ENCODE data around the gene SDR42E2. TPM values are rescaled to one million over a fixed set of nuclear protein-coding genes. Genes with fewer than 3 reads are reported as not detected.

The SDR42E2 gene
- total and polyA plus RNA-seq, 4 donors = 0.07 TPM; not detected in 3

DNA sequence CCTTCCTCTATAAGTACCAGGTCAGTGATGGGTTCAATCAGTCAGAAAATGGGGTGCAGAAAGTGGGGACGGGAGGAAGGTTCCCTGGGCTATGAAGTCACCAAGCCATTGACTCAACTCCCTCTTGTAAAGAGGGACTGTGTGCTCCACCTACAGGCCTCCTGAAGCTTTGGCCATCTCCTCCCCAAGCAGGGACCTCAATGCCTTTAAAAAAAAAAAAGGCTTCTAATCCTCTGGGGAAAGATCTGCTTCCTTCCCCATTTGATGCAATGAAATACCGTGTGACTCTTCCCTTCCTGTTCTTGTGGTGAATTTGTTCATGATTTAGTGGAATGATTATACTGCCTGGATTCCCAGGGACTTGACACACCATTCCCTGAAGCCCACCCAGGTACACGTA, 39.2 kb upstream of the SDR42E2 start:
- Histone ChIP-seq H3K27me3 (ENCODE audit: control insufficient read depth in 4 of 4, insufficient read depth in 4 of 4, low read length in 3 of 4) (no peaks in the 10 kb centered on the region), H3K9me3 (ENCODE audit: control insufficient read depth in 4 of 4, low read length in 3 of 4) (no peaks in the 10 kb centered on the region), H3K27ac (ENCODE audit: low read depth in 1 of 2, low read length in 2 of 2) (no peak overlapping the region), H3K9ac (ENCODE audit: low read depth in 1 of 2, low read length in 2 of 2) (no peak overlapping the region), H3K36me3 (ENCODE audit: control insufficient read depth in 4 of 4, insufficient read depth in 3 of 4, low read depth in 1 of 4, low read length in 3 of 4) (no peaks in the 10 kb centered on the region), H3K4me1 (ENCODE audit: control insufficient read depth in 4 of 4, insufficient read depth in 4 of 4, low read length in 3 of 4) (no peaks in the 10 kb centered on the region), H3K4me3 (ENCODE audit: low read depth in 1 of 3, low read length in 3 of 3) (no peak overlapping the region)
- DNase-seq (ENCODE audit: low spot score) = no peak
- WGBS = 53% methylated on average over 3 of the region's 3 CpGs
- TF ChIP-seq, protein P1, sequence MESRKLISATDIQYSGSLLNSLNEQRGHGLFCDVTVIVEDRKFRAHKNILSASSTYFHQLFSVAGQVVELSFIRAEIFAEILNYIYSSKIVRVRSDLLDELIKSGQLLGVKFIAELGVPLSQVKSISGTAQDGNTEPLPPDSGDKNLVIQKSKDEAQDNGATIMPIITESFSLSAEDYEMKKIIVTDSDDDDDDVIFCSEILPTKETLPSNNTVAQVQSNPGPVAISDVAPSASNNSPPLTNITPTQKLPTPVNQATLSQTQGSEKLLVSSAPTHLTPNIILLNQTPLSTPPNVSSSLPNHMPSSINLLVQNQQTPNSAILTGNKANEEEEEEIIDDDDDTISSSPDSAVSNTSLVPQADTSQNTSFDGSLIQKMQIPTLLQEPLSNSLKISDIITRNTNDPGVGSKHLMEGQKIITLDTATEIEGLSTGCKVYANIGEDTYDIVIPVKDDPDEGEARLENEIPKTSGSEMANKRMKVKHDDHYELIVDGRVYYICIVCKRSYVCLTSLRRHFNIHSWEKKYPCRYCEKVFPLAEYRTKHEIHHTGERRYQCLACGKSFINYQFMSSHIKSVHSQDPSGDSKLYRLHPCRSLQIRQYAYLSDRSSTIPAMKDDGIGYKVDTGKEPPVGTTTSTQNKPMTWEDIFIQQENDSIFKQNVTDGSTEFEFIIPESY (IDR thresholded peaks at IDR 0.05) = no peak
- TF ChIP-seq, protein P2, sequence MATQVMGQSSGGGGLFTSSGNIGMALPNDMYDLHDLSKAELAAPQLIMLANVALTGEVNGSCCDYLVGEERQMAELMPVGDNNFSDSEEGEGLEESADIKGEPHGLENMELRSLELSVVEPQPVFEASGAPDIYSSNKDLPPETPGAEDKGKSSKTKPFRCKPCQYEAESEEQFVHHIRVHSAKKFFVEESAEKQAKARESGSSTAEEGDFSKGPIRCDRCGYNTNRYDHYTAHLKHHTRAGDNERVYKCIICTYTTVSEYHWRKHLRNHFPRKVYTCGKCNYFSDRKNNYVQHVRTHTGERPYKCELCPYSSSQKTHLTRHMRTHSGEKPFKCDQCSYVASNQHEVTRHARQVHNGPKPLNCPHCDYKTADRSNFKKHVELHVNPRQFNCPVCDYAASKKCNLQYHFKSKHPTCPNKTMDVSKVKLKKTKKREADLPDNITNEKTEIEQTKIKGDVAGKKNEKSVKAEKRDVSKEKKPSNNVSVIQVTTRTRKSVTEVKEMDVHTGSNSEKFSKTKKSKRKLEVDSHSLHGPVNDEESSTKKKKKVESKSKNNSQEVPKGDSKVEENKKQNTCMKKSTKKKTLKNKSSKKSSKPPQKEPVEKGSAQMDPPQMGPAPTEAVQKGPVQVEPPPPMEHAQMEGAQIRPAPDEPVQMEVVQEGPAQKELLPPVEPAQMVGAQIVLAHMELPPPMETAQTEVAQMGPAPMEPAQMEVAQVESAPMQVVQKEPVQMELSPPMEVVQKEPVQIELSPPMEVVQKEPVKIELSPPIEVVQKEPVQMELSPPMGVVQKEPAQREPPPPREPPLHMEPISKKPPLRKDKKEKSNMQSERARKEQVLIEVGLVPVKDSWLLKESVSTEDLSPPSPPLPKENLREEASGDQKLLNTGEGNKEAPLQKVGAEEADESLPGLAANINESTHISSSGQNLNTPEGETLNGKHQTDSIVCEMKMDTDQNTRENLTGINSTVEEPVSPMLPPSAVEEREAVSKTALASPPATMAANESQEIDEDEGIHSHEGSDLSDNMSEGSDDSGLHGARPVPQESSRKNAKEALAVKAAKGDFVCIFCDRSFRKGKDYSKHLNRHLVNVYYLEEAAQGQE (IDR thresholded peaks at IDR 0.05) = no peak
- TF ChIP-seq, protein P3, sequence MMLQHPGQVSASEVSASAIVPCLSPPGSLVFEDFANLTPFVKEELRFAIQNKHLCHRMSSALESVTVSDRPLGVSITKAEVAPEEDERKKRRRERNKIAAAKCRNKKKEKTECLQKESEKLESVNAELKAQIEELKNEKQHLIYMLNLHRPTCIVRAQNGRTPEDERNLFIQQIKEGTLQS (IDR thresholded peaks at IDR 0.05) = no peak
- TF ChIP-seq FOXA1 (IDR thresholded peaks at IDR 0.05) (no peak), TAF1 (conservative IDR thresholded peaks at IDR 0.05) (no peak), YY1 (IDR thresholded peaks at IDR 0.05) (no peak), JUND (IDR thresholded peaks at IDR 0.05) (no peak), FOXA2 (IDR thresholded peaks at IDR 0.05) (no peak), HNF4G (IDR thresholded peaks at IDR 0.05) (no peak), GABPA (IDR thresholded peaks at IDR 0.05 in 1 of 2, conservative IDR thresholded peaks at IDR 0.05 in 1 of 2) (no peak), HNF4A (conservative IDR thresholded peaks at IDR 0.05) (no peak), SP1 (IDR thresholded peaks at IDR 0.05) (no peak), EGR1 (IDR thresholded peaks at IDR 0.05; ENCODE audit: low read depth in 2 of 2) (no peak), NR2F2 (IDR thresholded peaks at IDR 0.05) (no peak)

DNA sequence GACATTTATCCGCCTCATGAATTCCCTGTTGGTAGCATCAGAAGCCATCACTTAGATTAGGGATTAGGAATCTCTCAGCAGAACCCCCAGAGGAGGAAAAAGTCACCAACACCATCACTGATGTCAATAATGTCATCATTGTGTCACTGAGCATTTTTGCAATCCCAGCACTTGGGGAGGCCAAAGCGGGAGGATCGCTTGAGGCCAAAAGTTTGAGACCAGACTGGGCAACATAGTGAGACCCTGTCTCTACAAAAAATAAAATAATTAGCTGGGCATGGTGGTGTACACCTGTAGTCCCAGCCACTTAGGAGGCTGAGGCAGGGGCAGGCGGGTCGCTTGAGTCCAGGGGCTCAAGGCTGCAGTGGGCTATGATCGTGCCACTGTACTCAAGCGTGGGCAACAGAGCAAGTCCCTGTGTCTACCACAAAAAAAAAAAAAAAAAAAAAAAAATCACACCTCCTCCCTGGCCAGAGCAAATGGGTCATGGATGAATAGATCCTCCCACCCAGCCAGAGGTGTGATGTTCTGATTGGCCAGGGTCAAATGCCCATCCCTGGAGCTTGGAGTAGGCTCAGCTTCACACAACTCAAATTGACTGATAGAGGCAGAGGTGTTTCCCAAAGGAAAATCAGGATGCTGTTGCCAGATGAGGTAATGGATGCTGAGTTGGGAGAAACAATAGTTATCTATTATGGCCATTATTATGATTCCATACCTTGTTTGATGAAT, 38.4 kb upstream of the SDR42E2 start:
- no peaks in the 10 kb centered on the region for H3K9me3 ChIP-seq (ENCODE audit: control insufficient read depth in 4 of 4, low read length in 3 of 4)
- H3K27me3 ChIP-seq (ENCODE audit: control insufficient read depth in 4 of 4, insufficient read depth in 4 of 4, low read length in 3 of 4) = no peaks in the 10 kb centered on the region
- no peaks in the 10 kb centered on the region for H3K36me3 ChIP-seq (ENCODE audit: control insufficient read depth in 4 of 4, insufficient read depth in 3 of 4, low read depth in 1 of 4, low read length in 3 of 4)
- TF ChIP-seq RXRA (IDR thresholded peaks at IDR 0.05) = no peak
- TF ChIP-seq, protein P4, sequence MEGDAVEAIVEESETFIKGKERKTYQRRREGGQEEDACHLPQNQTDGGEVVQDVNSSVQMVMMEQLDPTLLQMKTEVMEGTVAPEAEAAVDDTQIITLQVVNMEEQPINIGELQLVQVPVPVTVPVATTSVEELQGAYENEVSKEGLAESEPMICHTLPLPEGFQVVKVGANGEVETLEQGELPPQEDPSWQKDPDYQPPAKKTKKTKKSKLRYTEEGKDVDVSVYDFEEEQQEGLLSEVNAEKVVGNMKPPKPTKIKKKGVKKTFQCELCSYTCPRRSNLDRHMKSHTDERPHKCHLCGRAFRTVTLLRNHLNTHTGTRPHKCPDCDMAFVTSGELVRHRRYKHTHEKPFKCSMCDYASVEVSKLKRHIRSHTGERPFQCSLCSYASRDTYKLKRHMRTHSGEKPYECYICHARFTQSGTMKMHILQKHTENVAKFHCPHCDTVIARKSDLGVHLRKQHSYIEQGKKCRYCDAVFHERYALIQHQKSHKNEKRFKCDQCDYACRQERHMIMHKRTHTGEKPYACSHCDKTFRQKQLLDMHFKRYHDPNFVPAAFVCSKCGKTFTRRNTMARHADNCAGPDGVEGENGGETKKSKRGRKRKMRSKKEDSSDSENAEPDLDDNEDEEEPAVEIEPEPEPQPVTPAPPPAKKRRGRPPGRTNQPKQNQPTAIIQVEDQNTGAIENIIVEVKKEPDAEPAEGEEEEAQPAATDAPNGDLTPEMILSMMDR (IDR thresholded peaks at IDR 0.05; ENCODE audit: low read depth, low read length, missing input control) = no peak
- TF ChIP-seq, protein P5, sequence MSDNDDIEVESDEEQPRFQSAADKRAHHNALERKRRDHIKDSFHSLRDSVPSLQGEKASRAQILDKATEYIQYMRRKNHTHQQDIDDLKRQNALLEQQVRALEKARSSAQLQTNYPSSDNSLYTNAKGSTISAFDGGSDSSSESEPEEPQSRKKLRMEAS (IDR thresholded peaks at IDR 0.05) = no peak
- TF ChIP-seq SP1 (IDR thresholded peaks at IDR 0.05) = no peak
- no peak for TF ChIP-seq JUND (IDR thresholded peaks at IDR 0.05)
- no peaks in the 10 kb centered on the region for H3K4me1 ChIP-seq (ENCODE audit: control insufficient read depth in 4 of 4, insufficient read depth in 4 of 4, low read length in 3 of 4)
- no peak overlapping the region for H3K9ac ChIP-seq (ENCODE audit: low read depth in 1 of 2, low read length in 2 of 2)
- WGBS = 95% methylated on average over 7 of the region's 7 CpGs
- H3K27ac ChIP-seq (ENCODE audit: low read depth in 1 of 2, low read length in 2 of 2) = no peak overlapping the region
- H3K4me3 ChIP-seq (ENCODE audit: low read depth in 1 of 3, low read length in 3 of 3) = no peak overlapping the region
- no peak for DNase-seq (ENCODE audit: low spot score)
